Neuronal stem cell (in vitro differentiated cells): Measurements from ENCODE around the gene ALLC.
"Not testable (repeated sequence)": the region's sequence is repeated elsewhere in the genome, so short reads cannot be mapped to it uniquely, and the experiment has no call there.

Source experiments
- DNase-seq: peaks from one replicate; pipeline ENCODE4 v3.0.0-alpha.2; 2013; ENCODE audit warnings: low spot score
- H2AFZ ChIP-seq: one replicate; pipeline ENCODE4 v1.6.1; 2013; ENCODE audit warnings: mild to moderate bottlenecking, low read length, inconsistent platforms
- H2AK5ac ChIP-seq: 2 replicates; pipeline ENCODE4 v1.6.1; 2013; ENCODE audit warnings: low read depth, mild to moderate bottlenecking, inconsistent platforms, low read length, moderate library complexity, mixed read lengths
- H2BK120ac ChIP-seq: 2 replicates; pipeline ENCODE4 v1.6.1; 2013; ENCODE audit warnings: low read depth, mild to moderate bottlenecking, inconsistent platforms, low read length, moderate library complexity, mixed read lengths
- H2BK12ac ChIP-seq: one replicate; pipeline ENCODE4 v1.6.1; 2013; ENCODE audit warnings: low read length, inconsistent platforms
- H2BK15ac ChIP-seq: 2 replicates; pipeline ENCODE4 v1.6.1; 2013; ENCODE audit warnings: mild to moderate bottlenecking, low read length, inconsistent platforms, mixed read lengths
- H2BK5ac ChIP-seq: one replicate; pipeline ENCODE4 v1.6.1; 2013; ENCODE audit warnings: inconsistent platforms, mild to moderate bottlenecking, low read length, moderate library complexity
- H3K14ac ChIP-seq: one replicate; pipeline ENCODE4 v1.6.1; 2013; ENCODE audit warnings: low read length, inconsistent platforms
- H3K18ac ChIP-seq: 2 replicates; pipeline ENCODE4 v1.6.1; 2013; ENCODE audit warnings: low read length, inconsistent platforms
- H3K23ac ChIP-seq: 2 replicates; pipeline ENCODE4 v1.6.1; 2013; ENCODE audit warnings: low read depth, mild to moderate bottlenecking, mixed read lengths, low read length, inconsistent platforms; ENCODE audit not compliant: poor library complexity
- H3K27ac ChIP-seq: replicated peaks from 3 replicates; pipeline ENCODE4 v1.5.1; 2013; ENCODE audit warnings: low read length, inconsistent platforms
- H3K27me3 ChIP-seq, 3 experiments: 2 replicates each; pipeline ENCODE4 v1.6.1; 2013; ENCODE audit warnings: low read length in 3 of 3, mild to moderate bottlenecking in 2 of 3, inconsistent platforms in 1 of 3, low read depth in 1 of 3, mixed read lengths in 1 of 3, moderate library complexity in 1 of 3; ENCODE audit not compliant: control insufficient read depth in 3 of 3, insufficient read depth in 3 of 3
- H3K36me3 ChIP-seq, 2 donors: replicated peaks in 1 of 2; 2 replicates each; pipeline ENCODE4 v1.6.1; 2013; ENCODE audit warnings: low read length in 2 of 2; ENCODE audit not compliant: control insufficient read depth in 2 of 2, insufficient read depth in 2 of 2
- H3K4ac ChIP-seq: 2 replicates; pipeline ENCODE4 v1.6.1; 2013; ENCODE audit warnings: inconsistent platforms, mild to moderate bottlenecking, low read length, moderate library complexity
- H3K4me1 ChIP-seq, 2 donors: 1 replicate in 1 of 2; 2 replicates in 1 of 2; pipeline ENCODE4 v1.6.1; 2013; ENCODE audit warnings: low read length in 2 of 2, low read depth in 1 of 2; ENCODE audit not compliant: control insufficient read depth in 2 of 2, insufficient read depth in 1 of 2
- H3K4me2 ChIP-seq: one replicate; pipeline ENCODE4 v1.6.1; 2013; ENCODE audit warnings: mild to moderate bottlenecking, low read length, inconsistent platforms; ENCODE audit not compliant: insufficient read depth, poor library complexity, severe bottlenecking
- H3K4me3 ChIP-seq, 2 donors: 2 replicates each; pipeline ENCODE4 v1.5.1; 2013; ENCODE audit warnings: low read length in 2 of 2, mild to moderate bottlenecking in 2 of 2, inconsistent platforms in 1 of 2, moderate library complexity in 1 of 2
- H3K79me1 ChIP-seq: one replicate; pipeline ENCODE4 v1.6.1; 2013; ENCODE audit warnings: low read depth, mild to moderate bottlenecking, inconsistent platforms, low read length, moderate library complexity
- H3K9ac ChIP-seq: one replicate; pipeline ENCODE4 v1.6.1; 2013; ENCODE audit warnings: mild to moderate bottlenecking, low read depth, low read length, inconsistent platforms; ENCODE audit not compliant: poor library complexity
- H3K9me3 ChIP-seq, 2 donors: replicated peaks in 1 of 2; 2 replicates each; pipeline versions ENCODE3 to v1.6.1; 2013; ENCODE audit warnings: low read length in 2 of 2, mild to moderate bottlenecking in 2 of 2, inconsistent platforms in 1 of 2, low read depth in 1 of 2, mixed read lengths in 1 of 2, moderate library complexity in 1 of 2; ENCODE audit not compliant: control insufficient read depth in 2 of 2, insufficient read depth in 1 of 2
- H4K8ac ChIP-seq: one replicate; pipeline ENCODE4 v1.6.1; 2013; ENCODE audit warnings: low read depth, mild to moderate bottlenecking, inconsistent platforms, low read length, moderate library complexity
- H4K91ac ChIP-seq: one replicate; pipeline ENCODE4 v1.6.1; 2013; ENCODE audit warnings: low read length, low read depth, mild to moderate bottlenecking, inconsistent platforms; ENCODE audit not compliant: poor library complexity
- WGBS, 2 donors: extraction: QIAGEN DNeasy Blood & Tissue Kit; methylation state at CpG; one replicate each; pipeline ENCODE4 v1.1.7; 2013; ENCODE audit warnings: missing lambda C conversion rate in 2 of 2, mixed read lengths in 1 of 2; ENCODE audit not compliant: insufficient read length in 2 of 2, insufficient replicate concordance in 1 of 2; ENCODE audit errors: extremely low coverage in 2 of 2; 5-methylcytosine and 5-hydroxymethylcytosine counted together

The ALLC gene

GRCh38 chr2:3614743-3615142 is 43.3 kb upstream of the ALLC start:
- not testable (repeated sequence) for H3K9ac ChIP-seq, H2BK15ac ChIP-seq, H3K36me3 ChIP-seq, H2BK12ac ChIP-seq, H3K27me3 ChIP-seq, H3K23ac ChIP-seq, H3K4ac ChIP-seq, H3K18ac ChIP-seq, H2AK5ac ChIP-seq, H3K27ac ChIP-seq, H2BK120ac ChIP-seq, H2BK5ac ChIP-seq, H3K79me1 ChIP-seq, H4K91ac ChIP-seq, H3K4me2 ChIP-seq, H3K4me1 ChIP-seq, H3K14ac ChIP-seq, DNase-seq, H3K4me3 ChIP-seq, H3K9me3 ChIP-seq, H2AFZ ChIP-seq, H4K8ac ChIP-seq
- WGBS, 2 donors = no CpG with 5 or more reads among the region's 2 CpGs

- H3K4me1 ChIP-seq, H3K4me3 ChIP-seq, H3K14ac ChIP-seq, H2AK5ac ChIP-seq, H3K4ac ChIP-seq, H4K91ac ChIP-seq, H2BK12ac ChIP-seq, H3K9ac ChIP-seq, H2AFZ ChIP-seq, H2BK120ac ChIP-seq, H4K8ac ChIP-seq, H3K18ac ChIP-seq, H3K23ac ChIP-seq, H3K36me3 ChIP-seq, H3K9me3 ChIP-seq, H2BK15ac ChIP-seq, H3K79me1 ChIP-seq, H3K27me3 ChIP-seq, DNase-seq, H3K4me2 ChIP-seq, H2BK5ac ChIP-seq, H3K27ac ChIP-seq: not testable (repeated sequence)
- WGBS, 2 donors = no CpG with 5 or more reads among the region's 46 CpGs
Observed at GRCh38 chr2:3615541-3616200, 42.3 kb upstream of the ALLC start.

GRCh38 chr2:3616435-3617197 is 41.4 kb upstream of the ALLC start:
- not testable (repeated sequence) for H2BK120ac ChIP-seq, H3K14ac ChIP-seq, H4K8ac ChIP-seq, DNase-seq, H3K4me3 ChIP-seq, H2BK12ac ChIP-seq, H3K4me2 ChIP-seq, H3K36me3 ChIP-seq, H2BK15ac ChIP-seq, H3K23ac ChIP-seq, H3K4me1 ChIP-seq, H3K79me1 ChIP-seq, H3K27me3 ChIP-seq, H3K4ac ChIP-seq, H3K9ac ChIP-seq, H3K9me3 ChIP-seq, H3K18ac ChIP-seq, H4K91ac ChIP-seq, H3K27ac ChIP-seq, H2AK5ac ChIP-seq, H2AFZ ChIP-seq, H2BK5ac ChIP-seq
- no CpG with 5 or more reads among the region's 25 CpGs for WGBS, 2 donors

- WGBS, 2 donors = no CpG with 5 or more reads among the region's 21 CpGs
- Histone ChIP-seq H3K79me1 (peaks cover 2% of the 10 kb centered on the region), H3K9me3 (peaks cover 6 to 9% of the 10 kb centered on the region in 2 donors), H3K23ac (no peak overlapping the region), H2BK15ac (no peak overlapping the region), H4K8ac (no peak overlapping the region), H2BK12ac (no peak overlapping the region), H3K4me2 (no peak overlapping the region), H3K14ac (no peak overlapping the region), H2AK5ac (no peak overlapping the region), H3K27ac (no peak overlapping the region), H3K9ac (no peak overlapping the region), H2BK120ac (no peak overlapping the region), H3K4ac (no peak overlapping the region), H3K27me3 (no peaks in the 10 kb centered on the region), H4K91ac (no peak overlapping the region), H3K4me1 (no peaks in the 10 kb centered on the region), H3K18ac (no peak overlapping the region), H2AFZ (no peak overlapping the region), H2BK5ac (no peak overlapping the region), H3K4me3 (no peak overlapping the region), H3K36me3 (peaks cover 0 to 3% of the 10 kb centered on the region in 2 donors)
- no peak for DNase-seq
Observed at GRCh38 chr2:3617198-3617890, 40.7 kb upstream of the ALLC start.
